Measurements from ENCODE around the gene GGA1. TPM values are rescaled to one million over a fixed set of nuclear protein-coding genes. Genes with fewer than 3 reads are reported as not detected.

The GGA1 gene
- total RNA-seq, 3 donors from 2014 or later: 36.6 to 63.9 (median 54.7) TPM

GRCh38 chr22:37643225-37643847, 34.7 kb downstream of the GGA1 start:
- no peaks in the 10 kb centered on the region for H3K9me3 ChIP-seq
- H3K27ac ChIP-seq: peak overlapping the region in 1 of 2 donors; percentile 55
- peak; percentile 69 to 89 for DNase-seq (ENCODE audit: low spot score in 2 of 2)
- H3K4me1 ChIP-seq: peaks cover 8 to 20% of the 10 kb centered on the region in 2 donors
- intact Hi-C loops (cut with DNase I; ENCODE audit: low total_unique reads): loop anchor here (5.0 kb wide), 1 partner anchor 374 kb away; no protein-coding TSS in a partner anchor
- TF ChIP-seq CTCF (IDR thresholded peaks at IDR 0.05) (peak; percentile 85 to 93 (median 92)), POLR2A (IDR thresholded peaks at IDR 0.05) (no peak)
- no peaks in the 10 kb centered on the region for H3K27me3 ChIP-seq
- no peak overlapping the region for H3K4me3 ChIP-seq
- H3K36me3 ChIP-seq: no peaks in the 10 kb centered on the region

- Histone ChIP-seq H3K4me1 (peaks cover 0 to 8% of the 10 kb centered on the region in 2 donors), H3K9me3 (no peaks in the 10 kb centered on the region), H3K27me3 (no peaks in the 10 kb centered on the region), H3K36me3 (no peaks in the 10 kb centered on the region), H3K4me3 (no peak overlapping the region), H3K27ac (no peak overlapping the region)
- TF ChIP-seq POLR2A (IDR thresholded peaks at IDR 0.05) (no peak), POLR2AphosphoS5 (IDR thresholded peaks at IDR 0.05) (no peak), CTCF (IDR thresholded peaks at IDR 0.05) (no peak)
- intact Hi-C loops (cut with DNase I; ENCODE audit: low total_unique reads): loop anchor here (2.0 kb wide), 1 partner anchor 71 kb away; no protein-coding TSS in a partner anchor
- DNase-seq (ENCODE audit: low spot score in 2 of 2): no peak
These were observed 38.7 kb downstream of the GGA1 start for GRCh38 chr22:37647317-37647716.

- H3K36me3 ChIP-seq: no peaks in the 10 kb centered on the region
- TF ChIP-seq POLR2A (IDR thresholded peaks at IDR 0.05) (no peak), CTCF (IDR thresholded peaks at IDR 0.05) (no peak), POLR2AphosphoS5 (IDR thresholded peaks at IDR 0.05) (no peak)
- no peaks in the 10 kb centered on the region for H3K27me3 ChIP-seq
- no peaks in the 10 kb centered on the region for H3K9me3 ChIP-seq
- DNase-seq (ENCODE audit: low spot score in 2 of 2): no peak
- intact Hi-C loops (cut with DNase I; ENCODE audit: low total_unique reads): loop anchor here (2.0 kb wide), 1 partner anchor 71 kb away; no protein-coding TSS in a partner anchor
- H3K4me1 ChIP-seq: peaks cover 0 to 8% of the 10 kb centered on the region in 2 donors
- no peak overlapping the region for H3K27ac ChIP-seq
- H3K4me3 ChIP-seq: no peak overlapping the region
These were observed 39.3 kb downstream of the GGA1 start for GRCh38 chr22:37647928-37648327.

- intact Hi-C loops (cut with DNase I; ENCODE audit: low total_unique reads): loop anchor here (10.0 kb wide), 1 partner anchor 144 kb away; no protein-coding TSS in a partner anchor
- H3K9me3 ChIP-seq: no peaks in the 10 kb centered on the region
- H3K36me3 ChIP-seq: no peaks in the 10 kb centered on the region
- no peak overlapping the region for H3K4me3 ChIP-seq
- H3K4me1 ChIP-seq: no peaks in the 10 kb centered on the region
- TF ChIP-seq CTCF (IDR thresholded peaks at IDR 0.05) (no peak), POLR2A (IDR thresholded peaks at IDR 0.05) (no peak), POLR2AphosphoS5 (IDR thresholded peaks at IDR 0.05) (no peak)
- no peaks in the 10 kb centered on the region for H3K27me3 ChIP-seq
- no peak overlapping the region for H3K27ac ChIP-seq
- no peak for DNase-seq (ENCODE audit: low spot score in 2 of 2)
These were observed 42.0 kb downstream of the GGA1 start for GRCh38 chr22:37650463-37651136.

Data from breast epithelium (tissue), 4 donors.